H1 (cell line): ENCODE data around the gene FAM114A2. TPM values are rescaled to one million over a fixed set of nuclear protein-coding genes. Genes with fewer than 3 reads are reported as not detected.

Experiments used
- CHD7 ChIP-seq: fragments of 300-600 bp; sonication (generic); IDR thresholded peaks from 2 replicates; pipeline ENCODE4 v1.7.1; 2012; ENCODE audit warnings: low read length, moderate library complexity, mild to moderate bottlenecking, inconsistent platforms; ENCODE audit not compliant: insufficient replicate concordance
- CTBP2 ChIP-seq: IDR thresholded peaks from 2 replicates; pipeline ENCODE4 v1.7.0; 2011; ENCODE audit warnings: borderline replicate concordance, mild to moderate bottlenecking, moderate library complexity, mixed read lengths, low read length; ENCODE audit not compliant: insufficient read depth, insufficient read length
- MAFK ChIP-seq: IDR thresholded peaks from 2 replicates; pipeline ENCODE4 v1.6.1; 2012; ENCODE audit warnings: low read depth, mild to moderate bottlenecking, improper control_type of control experiment, low read length
- NRF1 ChIP-seq: IDR thresholded peaks from 2 replicates; pipeline ENCODE4 v1.6.1; 2011; ENCODE audit warnings: mild to moderate bottlenecking, low read depth, low read length, improper control_type of control experiment
- SP1 ChIP-seq: IDR thresholded peaks from 2 replicates; pipeline ENCODE4 v1.6.1; 2011; ENCODE audit warnings: low read depth, low read length
- TAF1 ChIP-seq: IDR thresholded peaks from 2 replicates; pipeline ENCODE4 v1.6.1; 2011; ENCODE audit warnings: mild to moderate bottlenecking, low read depth, low read length
- YY1 ChIP-seq: IDR thresholded peaks from 2 replicates; pipeline ENCODE4 v1.6.1; 2011; ENCODE audit warnings: low read depth, mild to moderate bottlenecking, low read length
- polyA plus RNA-seq, 7 experiments: library from polyadenylated mRNA; depleted of rRNA in 3 of 7; stranded (reverse) in 5 of 7; unstranded in 2 of 7; fragments of >200 nt in 5 of 7; fragments of 200-250 nt in 2 of 7; gene quantifications; 1 replicate in 5 of 7; 2 replicates in 1 of 7; 4 replicates in 1 of 7; pipeline versions ENCODE4 v1.2.1 to v1.2.3, GENCODE V29; 2011 to 2013; ENCODE audit warnings: missing spikeins in 2 of 7, mixed read lengths in 2 of 7
- total RNA-seq: library from RNA; stranded (reverse); fragmentation: NEBNext Ultra II Directional; extraction: Animal tissue kit (Norgen Biotek cat#: 25700); gene quantifications from 2 replicates; pipeline ENCODE4 v1.2.1, GENCODE V29; 2021
- TF ChIP-seq, protein P1 (sequence below): IDR thresholded peaks from 2 replicates; pipeline ENCODE4 v1.6.1; 2012; ENCODE audit warnings: inconsistent platforms

The FAM114A2 gene
- total and polyA plus RNA-seq, 2 of the 8 experiments (the other 6 are each of a cell fraction or from before 2014, with no cell fraction given): 3.8 to 9.2 TPM

DNA sequence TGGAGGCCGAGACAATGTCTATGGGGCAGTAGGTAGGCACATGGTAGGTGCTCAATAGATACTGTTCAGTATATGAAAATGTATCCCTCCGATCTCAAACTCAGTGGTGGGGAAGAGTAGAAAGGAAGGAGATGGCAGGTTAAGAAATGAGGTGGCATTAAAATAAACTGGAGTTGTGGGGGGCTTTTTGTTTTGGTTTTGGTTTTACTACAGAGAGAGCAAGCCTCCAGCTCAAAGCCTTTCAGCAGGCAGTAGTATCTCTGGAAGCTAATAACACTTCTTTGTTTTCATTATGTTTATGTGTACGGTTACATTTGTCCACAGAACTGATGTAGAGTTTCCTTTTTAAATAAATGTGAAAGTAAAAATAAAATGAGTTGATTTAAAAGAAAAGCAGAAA, 8.6 kb upstream of the FAM114A2 start (continued):
- TF ChIP-seq CHD7: no peak
- TF ChIP-seq SP1: no peak
- TF ChIP-seq MAFK: no peak
- no peak for TF ChIP-seq TAF1
- TF ChIP-seq, protein P1, sequence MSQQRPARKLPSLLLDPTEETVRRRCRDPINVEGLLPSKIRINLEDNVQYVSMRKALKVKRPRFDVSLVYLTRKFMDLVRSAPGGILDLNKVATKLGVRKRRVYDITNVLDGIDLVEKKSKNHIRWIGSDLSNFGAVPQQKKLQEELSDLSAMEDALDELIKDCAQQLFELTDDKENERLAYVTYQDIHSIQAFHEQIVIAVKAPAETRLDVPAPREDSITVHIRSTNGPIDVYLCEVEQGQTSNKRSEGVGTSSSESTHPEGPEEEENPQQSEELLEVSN: no peak
- TF ChIP-seq YY1: no peak
- TF ChIP-seq NRF1: no peak
- TF ChIP-seq CTBP2: no peak
